SK-N-SH (cell line): ENCODE results near the gene HAND2. TPM values are rescaled to one million over a fixed set of nuclear protein-coding genes. Genes with fewer than 3 reads are reported as not detected.

Experiments
- CTCF ChIA-PET: fragments of 300-600, 350-600 bp; formaldehyde crosslinking; extraction: SDS; loops from one replicate; lab custom pipeline; 2021; lab: Yijun Ruan, JAX
- POLR2A ChIA-PET: fragments of 350-600 bp; sonication (Branson Sonifier 250); formaldehyde crosslinking; extraction: SDS; loops from one replicate; lab custom pipeline; 2020; ENCODE audit warnings: antibody characterized with exemption, inconsistent platforms; lab: Yijun Ruan, JAX
- DNase-seq: peaks from one replicate; pipeline ENCODE4 v3.0.0; 2012
- H2AFZ ChIP-seq: fragments of 200-600 bp; sonication (generic); 2 replicates; pipeline ENCODE4 v1.8.1; 2016; ENCODE audit warnings: antibody characterized with exemption, mild to moderate bottlenecking, low read depth
- H3F3A ChIP-seq: fragments of 200-600 bp; sonication (generic); replicated peaks from 2 replicates; pipeline ENCODE3; 2016; ENCODE audit warnings: antibody characterized with exemption, mild to moderate bottlenecking; ENCODE audit not compliant: insufficient read depth
- H3K27ac ChIP-seq, 2 experiments: fragments of 200-500 bp in 1 of 2; fragments of 200-600 bp in 1 of 2; sonication (Bioruptor generic) in 1 of 2; sonication (generic), shearing (Covaris generic) in 1 of 2; 2 replicates each; pipeline versions ENCODE4 v1.5.1 to v1.6.1; 2014 to 2016; ENCODE audit warnings: low read depth in 2 of 2, inconsistent platforms in 1 of 2, low read length in 1 of 2, mild to moderate bottlenecking in 1 of 2, mixed read lengths in 1 of 2
- H3K27me3 ChIP-seq: fragments of 200-600 bp; sonication (generic), shearing (Covaris generic); 2 replicates; pipeline ENCODE4 v1.6.1; 2016; ENCODE audit warnings: mixed run types; ENCODE audit not compliant: insufficient read depth
- H3K36me3 ChIP-seq, 2 experiments: fragments of 200-500 bp in 1 of 2; fragments of 200-600 bp in 1 of 2; sonication (Bioruptor generic) in 1 of 2; sonication (generic) in 1 of 2; replicated peaks in 1 of 2; 2 replicates each; pipeline versions ENCODE3 to v1.5.1; 2014 to 2016; ENCODE audit warnings: low read length in 1 of 2, mild to moderate bottlenecking in 1 of 2; ENCODE audit not compliant: insufficient read depth in 2 of 2, control insufficient read depth in 1 of 2
- H3K4me1 ChIP-seq, 2 experiments: fragments of 200-500 bp in 1 of 2; fragments of 200-600 bp in 1 of 2; sonication (Bioruptor generic) in 1 of 2; sonication (generic), shearing (Covaris generic) in 1 of 2; 2 replicates each; pipeline versions ENCODE4 v1.5.1 to v1.6.1; 2014 to 2016; ENCODE audit warnings: low read depth in 1 of 2, low read length in 1 of 2, mixed run types in 1 of 2; ENCODE audit not compliant: insufficient read depth in 2 of 2, control insufficient read depth in 1 of 2
- H3K4me2 ChIP-seq: fragments of 200-600 bp; sonication (generic), shearing (Covaris generic); 2 replicates; pipeline ENCODE4 v1.6.1; 2017; ENCODE audit warnings: mixed run types
- H3K4me3 ChIP-seq, 2 experiments: fragments of 200-500 bp in 1 of 2; fragments of 200-600 bp in 1 of 2; sonication (Bioruptor generic) in 1 of 2; sonication (generic), shearing (Covaris generic) in 1 of 2; 2 replicates each; pipeline versions ENCODE4 v1.5.1 to v1.8.1; 2014 to 2016; ENCODE audit warnings: low read depth in 2 of 2, inconsistent platforms in 1 of 2, low read length in 1 of 2, mild to moderate bottlenecking in 1 of 2, mixed read lengths in 1 of 2, moderate library complexity in 1 of 2
- H3K79me2 ChIP-seq: fragments of 200-600 bp; sonication (generic); 2 replicates; pipeline ENCODE4 v1.8.1; 2017; ENCODE audit warnings: mild to moderate bottlenecking; ENCODE audit not compliant: insufficient read depth
- H3K9ac ChIP-seq: fragments of 200-600 bp; sonication (generic); 2 replicates; pipeline ENCODE4 v1.6.1; 2017; ENCODE audit warnings: mixed run types
- H3K9me2 ChIP-seq: fragments of 200-600 bp; sonication (generic); 2 replicates; pipeline ENCODE4 v1.6.1; 2017; ENCODE audit warnings: mixed run types
- H3K9me3 ChIP-seq: fragments of 200-600 bp; sonication (generic); 2 replicates; pipeline ENCODE4 v1.6.1; 2017; ENCODE audit warnings: mixed run types, mild to moderate bottlenecking, moderate library complexity
- H4K20me1 ChIP-seq: fragments of 200-600 bp; sonication (generic); 2 replicates; pipeline ENCODE4 v1.6.1; 2017; ENCODE audit warnings: mild to moderate bottlenecking, mixed run types; ENCODE audit not compliant: insufficient read depth
- ELF1 ChIP-seq: IDR thresholded peaks from 2 replicates; pipeline ENCODE4 v1.4.0; 2012
- EZH2phosphoT487 ChIP-seq: fragments of 200-600 bp; sonication (generic); IDR thresholded peaks from 2 replicates; pipeline ENCODE4 v1.6.1; 2017; ENCODE audit warnings: low read depth, mixed run types, mild to moderate bottlenecking, antibody characterized with exemption, moderate library complexity, borderline replicate concordance
- GATA2 ChIP-seq: sonication (generic); formaldehyde crosslinking; IDR thresholded peaks from 2 replicates; pipeline ENCODE4 v1.5.0; 2020; ENCODE audit warnings: mild to moderate bottlenecking, missing genetic modification reagents
- MAX ChIP-seq: IDR thresholded peaks from 2 replicates; pipeline ENCODE4 v1.4.0; 2012; ENCODE audit warnings: low read depth
- MXI1 ChIP-seq: IDR thresholded peaks from 2 replicates; pipeline ENCODE4 v1.6.1; 2012; ENCODE audit warnings: mild to moderate bottlenecking, low read depth, low read length, improper control_type of control experiment
- NFIC ChIP-seq: IDR thresholded peaks from 2 replicates; pipeline ENCODE4 v1.4.0; 2012; ENCODE audit warnings: borderline replicate concordance
- RCOR1 ChIP-seq: fragments of 150-350 bp; IDR thresholded peaks from 2 replicates; pipeline ENCODE4 v1.6.1; 2017; ENCODE audit warnings: antibody characterized with exemption, low read length
- RFX5 ChIP-seq: IDR thresholded peaks from 2 replicates; pipeline ENCODE4 v1.6.1; 2012; ENCODE audit warnings: mild to moderate bottlenecking, improper control_type of control experiment, low read length
- RXRA ChIP-seq: IDR thresholded peaks from 2 replicates; pipeline ENCODE4 v1.4.0; 2012; ENCODE audit warnings: low read depth, mild to moderate bottlenecking, borderline replicate concordance
- SMC3 ChIP-seq: IDR thresholded peaks from 2 replicates; pipeline ENCODE4 v1.6.1; 2012; ENCODE audit warnings: low read depth, low read length, improper control_type of control experiment
- TAF1 ChIP-seq: IDR thresholded peaks from 2 replicates; pipeline ENCODE4 v1.6.1; 2012; ENCODE audit warnings: low read depth, mild to moderate bottlenecking, low read length, moderate library complexity, borderline replicate concordance
- TCF12 ChIP-seq: IDR thresholded peaks from 2 replicates; pipeline ENCODE4 v1.4.0; 2012
- ZBTB33 ChIP-seq: IDR thresholded peaks from 2 replicates; pipeline ENCODE4 v1.4.0; 2012; ENCODE audit warnings: low read depth, borderline replicate concordance
- WGBS: methylation state at CpG from one replicate; pipeline ENCODE4 v1.1.6; 2017; ENCODE audit warnings: low lambda C conversion rate; 5-methylcytosine and 5-hydroxymethylcytosine counted together
- polyA plus RNA-seq, 3 experiments: library from polyadenylated mRNA; depleted of rRNA; stranded (reverse); fragments of >200 nt; gene quantifications; 2 replicates each; pipeline ENCODE4 v1.2.3, GENCODE V29; 2012

HAND2 gene
- polyA plus RNA-seq, 1 of the 3 experiments (the other 2 are of a cell fraction): 106 TPM

- no peaks in the 10 kb centered on the region for H3K9me3 ChIP-seq
- H3K4me2 ChIP-seq: no peak overlapping the region
- H4K20me1 ChIP-seq: no peaks in the 10 kb centered on the region
- H3K9ac ChIP-seq: no peak overlapping the region
- H3F3A ChIP-seq: peaks cover 8% of the 10 kb centered on the region
- no peaks in the 10 kb centered on the region for H3K9me2 ChIP-seq
- no peak for DNase-seq
- no peak overlapping the region for H2AFZ ChIP-seq
- no peak overlapping the region for H3K27ac ChIP-seq
- H3K4me1 ChIP-seq: peaks cover 6 to 46% of the 10 kb centered on the region in 2 experiments; a peak in 2 of 4 replicates
- no peak for TF ChIP-seq NFIC
- TF ChIP-seq MAX: no peak
- no peak for TF ChIP-seq ZBTB33
- TF ChIP-seq MXI1: no peak
- no peak for TF ChIP-seq TAF1
- no peak for TF ChIP-seq SMC3
- TF ChIP-seq ELF1: no peak
- no peak for TF ChIP-seq TCF12
- TF ChIP-seq, all 33 proteins: peak for 0
- H3K27me3 ChIP-seq: no peaks in the 10 kb centered on the region
- H3K79me2 ChIP-seq: no peaks in the 10 kb centered on the region
- WGBS: 93% methylated on average over 21 of the region's 21 CpGs
- ChIA-PET POLR2A (no interaction called here), CTCF (interaction anchor here (0.9 kb wide), 1 partner anchor 81 kb away, joined by 3 read pairs; no protein-coding TSS in a partner anchor)
- H3K4me3 ChIP-seq: no peak overlapping the region
- H3K36me3 ChIP-seq: no peaks in the 10 kb centered on the region
Measured at GRCh38 chr4:173501592-173502150, 28.4 kb downstream of the HAND2 start.

GRCh38 chr4:173500841-173501591 is 29.0 kb downstream of the HAND2 start:
- Histone ChIP-seq H3K36me3 (no peaks in the 10 kb centered on the region), H4K20me1 (no peaks in the 10 kb centered on the region), H3K9me2 (no peaks in the 10 kb centered on the region), H3K9me3 (no peaks in the 10 kb centered on the region), H3K4me2 (no peak overlapping the region), H3K4me3 (no peak overlapping the region), H2AFZ (no peak overlapping the region), H3K27ac (no peak overlapping the region), H3F3A (peaks cover 1% of the 10 kb centered on the region), H3K27me3 (no peaks in the 10 kb centered on the region), H3K4me1 (peaks cover 0 to 39% of the 10 kb centered on the region in 2 experiments; a peak in 2 of 4 replicates), H3K9ac (no peak overlapping the region), H3K79me2 (no peaks in the 10 kb centered on the region)
- ChIA-PET CTCF (interaction anchor here (0.9 kb wide), 1 partner anchor 81 kb away, joined by 3 read pairs; no protein-coding TSS in a partner anchor), POLR2A (no interaction called here)
- 94% methylated on average over 46 of the region's 48 CpGs for WGBS
- TF ChIP-seq GATA2 (CRISPR knock-in tag) (no peak), RXRA (no peak), EZH2phosphoT487 (no peak), SMC3 (no peak), RCOR1 (no peak), RFX5 (no peak)
- no peak for DNase-seq
